HepG2 (cell line): ENCODE data around the gene ADAR. TPM values are rescaled to one million over a fixed set of nuclear protein-coding genes. Genes with fewer than 3 reads are reported as not detected.

ENCODE experiments used
- CAMTA2 ChIP-seq: sonication (generic); formaldehyde crosslinking; IDR thresholded peaks from 2 replicates; pipeline ENCODE4 v1.4.0; 2020; ENCODE audit warnings: mild to moderate bottlenecking, missing genetic modification reagents, borderline replicate concordance
- DR1 ChIP-seq: sonication (generic); formaldehyde crosslinking; IDR thresholded peaks from 2 replicates; pipeline ENCODE4 v1.8.0; 2021; ENCODE audit warnings: mild to moderate bottlenecking, missing genetic modification reagents, inconsistent platforms
- GPBP1L1 ChIP-seq: sonication (generic); formaldehyde crosslinking; IDR thresholded peaks from 2 replicates; pipeline ENCODE4 v1.5.0; 2020; ENCODE audit warnings: mild to moderate bottlenecking, missing genetic modification reagents
- IKZF5 ChIP-seq: IDR thresholded peaks from 2 replicates; pipeline ENCODE4 v1.6.1; 2018; ENCODE audit warnings: missing genetic modification reagents, mild to moderate bottlenecking, missing compliant biosample characterization
- RXRB ChIP-seq: IDR thresholded peaks from 2 replicates; pipeline ENCODE4 v1.6.1; 2016; ENCODE audit warnings: borderline replicate concordance, missing genetic modification reagents, missing compliant biosample characterization
- SNAPC2 ChIP-seq: sonication (generic); formaldehyde crosslinking; IDR thresholded peaks from 2 replicates; pipeline ENCODE4 v1.8.1; 2022; ENCODE audit warnings: mild to moderate bottlenecking, missing genetic modification reagents
- STAG1 ChIP-seq: sonication (generic); formaldehyde crosslinking; IDR thresholded peaks from 2 replicates; pipeline ENCODE4 v1.4.0; 2020; ENCODE audit warnings: missing genetic modification reagents
- TRAFD1 ChIP-seq: sonication (generic); formaldehyde crosslinking; IDR thresholded peaks from 2 replicates; pipeline ENCODE4 v1.5.1; 2020; ENCODE audit warnings: missing genetic modification reagents, mild to moderate bottlenecking, borderline replicate concordance
- TRIM22 ChIP-seq: fragments of 450-650 bp; IDR thresholded peaks from 2 replicates; pipeline ENCODE4 v1.6.1; 2017
- ZBTB3 ChIP-seq: sonication (generic); formaldehyde crosslinking; IDR thresholded peaks from 2 replicates; pipeline ENCODE4 v1.4.0; 2020; ENCODE audit warnings: low read depth, mild to moderate bottlenecking, moderate library complexity, missing genetic modification reagents, borderline replicate concordance
- ZFP82 ChIP-seq: sonication (generic); formaldehyde crosslinking; IDR thresholded peaks from 2 replicates; pipeline ENCODE4 v1.5.1; 2020; ENCODE audit warnings: mild to moderate bottlenecking, missing genetic modification reagents, borderline replicate concordance
- ZIK1 ChIP-seq: sonication (generic); formaldehyde crosslinking; IDR thresholded peaks from 2 replicates; pipeline ENCODE4 v1.5.0; 2020; ENCODE audit warnings: mild to moderate bottlenecking, low read depth, missing genetic modification reagents, borderline replicate concordance
- ZMYM3 ChIP-seq: sonication (generic); formaldehyde crosslinking; IDR thresholded peaks from 2 replicates; pipeline ENCODE4 v1.5.1; 2020; ENCODE audit warnings: mild to moderate bottlenecking, missing genetic modification reagents
- ZMYM4 ChIP-seq: sonication (generic); formaldehyde crosslinking; IDR thresholded peaks from 2 replicates; pipeline ENCODE4 v1.8.1; 2023; ENCODE audit warnings: mild to moderate bottlenecking, missing genetic modification reagents
- ZNF18 ChIP-seq: sonication (generic); formaldehyde crosslinking; IDR thresholded peaks from 2 replicates; pipeline ENCODE4 v1.8.0; 2022; ENCODE audit warnings: mild to moderate bottlenecking, missing genetic modification reagents; ENCODE audit not compliant: insufficient replicate concordance
- ZNF550 ChIP-seq: sonication (generic); formaldehyde crosslinking; IDR thresholded peaks from 2 replicates; pipeline ENCODE4 v1.4.0; 2020; ENCODE audit warnings: mild to moderate bottlenecking, missing genetic modification reagents, borderline replicate concordance
- ZNF644 ChIP-seq: IDR thresholded peaks from 2 replicates; pipeline ENCODE4 v1.6.1; 2016; ENCODE audit warnings: low read depth
- ZSCAN29 ChIP-seq: sonication (generic); formaldehyde crosslinking; conservative IDR thresholded peaks from 2 replicates; pipeline ENCODE4 v1.4.0; 2020; ENCODE audit warnings: mild to moderate bottlenecking, missing genetic modification reagents
- polyA plus RNA-seq, 8 experiments: library from polyadenylated mRNA; depleted of rRNA in 3 of 8; stranded (reverse) in 7 of 8; unstranded in 1 of 8; fragments of >200 nt; fragmentation: Illumina TruSeq in 4 of 8; extraction: Trizol in 4 of 8; gene quantifications; 2 replicates each; pipeline versions ENCODE4 v1.2.1 to v1.2.3, GENCODE V29; 2011 to 2016; ENCODE audit warnings: low read depth in 4 of 8, missing spikeins in 1 of 8, mixed read lengths in 1 of 8; ENCODE audit not compliant: insufficient read depth in 1 of 8
- total RNA-seq, 5 experiments: library from RNA; depleted of rRNA; stranded (reverse); fragments of >200 nt; fragmentation: Illumina TruSeq; extraction: Trizol; gene quantifications; 2 replicates each; pipeline ENCODE4 v1.2.3, GENCODE V29; 2016; ENCODE audit warnings: low read depth in 1 of 5

Gene ADAR
- total and polyA plus RNA-seq, 2 of the 13 experiments (the other 11 are each of a cell fraction or from before 2014, with no cell fraction given) = 70.8 to 86.2 TPM

- TF ChIP-seq ZNF644 = peak; percentile 62; the same call in 1 of the 2 replicates
- TF ChIP-seq RXRB = peak; percentile 71
- peak; percentile 97 for TF ChIP-seq ZFP82 (CRISPR knock-in tag)
- TF ChIP-seq TRAFD1 (CRISPR knock-in tag) = no peak
- TF ChIP-seq ZNF550 (CRISPR knock-in tag) = no peak
- 0 out of 2 replicates have a peak, but pooled peaks have one; percentile 53 for TF ChIP-seq ZSCAN29
- no peak for TF ChIP-seq DR1 (CRISPR knock-in tag)
- TF ChIP-seq STAG1 = 0 out of 2 replicates have a peak, but pooled peaks have one; percentile 17
- no peak for TF ChIP-seq GPBP1L1
- peak; percentile 78; the same call in 1 of the 2 replicates for TF ChIP-seq IKZF5 (CRISPR knock-in tag)
- TF ChIP-seq ZMYM4 (CRISPR knock-in tag) = peak; percentile 88
- peak; percentile 91; the same call in 1 of the 2 replicates for TF ChIP-seq ZIK1 (CRISPR knock-in tag)
- TF ChIP-seq TRIM22 = no peak
- TF ChIP-seq ZMYM3 (CRISPR knock-in tag) = no peak
- TF ChIP-seq ZBTB3 (CRISPR knock-in tag) = no peak; the same call in 1 of the 2 replicates
- TF ChIP-seq CAMTA2 (CRISPR knock-in tag) = peak; percentile 85; the same call in 1 of the 2 replicates
- peak; percentile 77 for TF ChIP-seq ZNF18 (CRISPR knock-in tag)
- peak; percentile 90 for TF ChIP-seq SNAPC2 (CRISPR knock-in tag)
Observed at GRCh38 chr1:154567386-154568156, 40.4 kb downstream of the ADAR start, which contains the start of gene CHRNB2 (continued).
